ENCODE measurements around the gene MTMR3.
"Not testable (repeated sequence)": the region's sequence is repeated elsewhere in the genome, so short reads cannot be mapped to it uniquely, and the experiment has no call there.

MTMR3 gene

GRCh38 chr22:30061094-30061493, 178.1 kb downstream of the MTMR3 start:
- not testable (repeated sequence) for DNase-seq

GRCh38 chr22:30062259-30062658, 179.3 kb downstream of the MTMR3 start:
- DNase-seq: no peak

GRCh38 chr22:30062950-30063349, 180.0 kb downstream of the MTMR3 start:
- no peak for DNase-seq

GRCh38 chr22:30064172-30064571, 181.2 kb downstream of the MTMR3 start:
- no peak for DNase-seq

GRCh38 chr22:30073743-30074142, 190.8 kb downstream of the MTMR3 start:
- no peak for DNase-seq

GRCh38 chr22:30074147-30074546, 191.2 kb downstream of the MTMR3 start:
- DNase-seq: no peak

- no peak for DNase-seq
Measured at GRCh38 chr22:30074994-30075393, 192.0 kb downstream of the MTMR3 start.

- no peak for DNase-seq
Measured at GRCh38 chr22:30077279-30077880, 194.4 kb downstream of the MTMR3 start.

- DNase-seq: peak; percentile 91
Measured at GRCh38 chr22:30078320-30079311, 195.6 kb downstream of the MTMR3 start.

GRCh38 chr22:30079952-30080533, 197.1 kb downstream of the MTMR3 start, which contains the start of gene HORMAD2:
Gene HORMAD2 (plus strand): TSS chr22:30080464. CDS start chr22:30093953, 13,489 bp downstream.
- no peak for DNase-seq

Measured in NCI-H2171 treated with DMSO at 0.1 percent for 48 hours (cell line).